NT2/D1 (cell line): ENCODE results near the gene POMT1.

ENCODE experiments used
- SUZ12 ChIP-seq: IDR thresholded peaks from 2 replicates; pipeline ENCODE4 v1.6.1; 2011; ENCODE audit not compliant: insufficient read length, insufficient read depth; ENCODE audit errors: extremely low read depth
- YY1 ChIP-seq: IDR thresholded peaks from 2 replicates; pipeline ENCODE4 v1.6.1; 2011; ENCODE audit not compliant: insufficient read length, insufficient read depth
- ZNF274 ChIP-seq: IDR thresholded peaks from 2 replicates; pipeline ENCODE4 v1.6.1; 2011; ENCODE audit warnings: mild to moderate bottlenecking, low read depth, low read length

- TF ChIP-seq SUZ12 (no peak), YY1 (no peak), ZNF274 (no peak)
These were observed 19.1 kb downstream of the POMT1 start for GRCh38 chr9:131521822-131522221.
